Gastroesophageal sphincter (tissue), 3 donors: Measurements from ENCODE around the gene NT5C3B.

Experiments
- EP300 ChIP-seq: sonication (generic); formaldehyde crosslinking; IDR thresholded peaks from one replicate; pipeline ENCODE4 v1.6.1; 2017; ENCODE audit warnings: antibody characterized with exemption, mild to moderate bottlenecking
- POLR2A ChIP-seq, 2 donors: fragments of 450-650 bp; IDR thresholded peaks; one replicate each; pipeline ENCODE4 v1.6.1; 2017; ENCODE audit warnings: antibody characterized with exemption in 2 of 2, mild to moderate bottlenecking in 2 of 2, moderate library complexity in 1 of 2
- POLR2AphosphoS5 ChIP-seq: sonication (generic); formaldehyde crosslinking; IDR thresholded peaks from one replicate; pipeline ENCODE4 v1.6.1; 2017; ENCODE audit warnings: antibody characterized with exemption
- TF ChIP-seq, protein P1 (sequence below), 4 experiments: fragments of 200-600 bp in 2 of 4; fragments of 450-650 bp in 2 of 4; sonication (generic) in 1 of 4; IDR thresholded peaks; one replicate each; pipeline ENCODE4 v1.5.1; 2017 to 2019; ENCODE audit warnings: antibody characterized with exemption in 4 of 4, mild to moderate bottlenecking in 2 of 4, moderate library complexity in 2 of 4

DNA sequence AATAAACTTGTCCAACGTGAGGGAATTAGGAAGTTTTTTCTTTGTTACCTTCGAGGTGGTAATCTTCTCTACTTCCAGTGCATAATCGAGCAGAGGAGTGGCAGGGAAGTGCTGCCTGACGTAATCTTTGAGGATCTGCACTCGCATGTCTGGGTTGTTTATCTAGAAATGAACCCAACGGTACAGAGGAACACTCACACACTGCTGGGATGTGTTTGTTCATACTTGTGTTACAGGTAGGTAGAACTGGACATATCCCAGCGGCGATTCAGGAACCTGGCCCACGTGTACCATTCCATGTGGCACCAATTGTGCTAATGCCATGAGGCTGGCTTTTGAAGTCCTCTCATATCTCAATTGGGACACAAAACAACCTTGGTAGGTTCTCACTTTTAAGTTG, 33.4 kb upstream of the NT5C3B start:
- TF ChIP-seq, protein P1, sequence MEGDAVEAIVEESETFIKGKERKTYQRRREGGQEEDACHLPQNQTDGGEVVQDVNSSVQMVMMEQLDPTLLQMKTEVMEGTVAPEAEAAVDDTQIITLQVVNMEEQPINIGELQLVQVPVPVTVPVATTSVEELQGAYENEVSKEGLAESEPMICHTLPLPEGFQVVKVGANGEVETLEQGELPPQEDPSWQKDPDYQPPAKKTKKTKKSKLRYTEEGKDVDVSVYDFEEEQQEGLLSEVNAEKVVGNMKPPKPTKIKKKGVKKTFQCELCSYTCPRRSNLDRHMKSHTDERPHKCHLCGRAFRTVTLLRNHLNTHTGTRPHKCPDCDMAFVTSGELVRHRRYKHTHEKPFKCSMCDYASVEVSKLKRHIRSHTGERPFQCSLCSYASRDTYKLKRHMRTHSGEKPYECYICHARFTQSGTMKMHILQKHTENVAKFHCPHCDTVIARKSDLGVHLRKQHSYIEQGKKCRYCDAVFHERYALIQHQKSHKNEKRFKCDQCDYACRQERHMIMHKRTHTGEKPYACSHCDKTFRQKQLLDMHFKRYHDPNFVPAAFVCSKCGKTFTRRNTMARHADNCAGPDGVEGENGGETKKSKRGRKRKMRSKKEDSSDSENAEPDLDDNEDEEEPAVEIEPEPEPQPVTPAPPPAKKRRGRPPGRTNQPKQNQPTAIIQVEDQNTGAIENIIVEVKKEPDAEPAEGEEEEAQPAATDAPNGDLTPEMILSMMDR (IDR thresholded peaks at IDR 0.05): no peak
- TF ChIP-seq POLR2A (IDR thresholded peaks at IDR 0.05): no peak
- TF ChIP-seq POLR2AphosphoS5: no peak
- TF ChIP-seq EP300: no peak
